GM12872 (cell line): ENCODE measurements around the gene ENPP3.

Experiments
- CTCF ChIP-seq: IDR thresholded peaks from 3 replicates; pipeline ENCODE4 v1.5.1; 2011; ENCODE audit warnings: low read depth, mild to moderate bottlenecking, low read length, moderate library complexity; ENCODE audit not compliant: insufficient read depth

Gene ENPP3

GRCh38 chr6:131602781-131603312, 34.3 kb upstream of the ENPP3 start:
- TF ChIP-seq CTCF = no peak

- TF ChIP-seq CTCF = no peak
These were observed 23.7 kb upstream of the ENPP3 start for GRCh38 chr6:131613296-131613925.

GRCh38 chr6:131615275-131615674, 21.8 kb upstream of the ENPP3 start:
- TF ChIP-seq CTCF = no peak

GRCh38 chr6:131627724-131628682, 9.1 kb upstream of the ENPP3 start, which contains the start of gene MED23:
MED23 (minus strand) TSS chr6:131628242; CDS start chr6:131628049, 193 bp downstream.
- TF ChIP-seq CTCF = peak; percentile 99

- TF ChIP-seq CTCF = no peak
These were observed 8.4 kb upstream of the ENPP3 start for GRCh38 chr6:131628726-131629125.

GRCh38 chr6:131629651-131630050, 7.5 kb upstream of the ENPP3 start:
- no peak for TF ChIP-seq CTCF

GRCh38 chr6:131631625-131632289, 5.3 kb upstream of the ENPP3 start:
- TF ChIP-seq CTCF = no peak
